ENCODE data around the gene ILF2.

The ILF2 gene

GRCh38 chr1:153659656-153660055 is 11.1 kb downstream of the ILF2 start:
- TF ChIP-seq, protein P1, sequence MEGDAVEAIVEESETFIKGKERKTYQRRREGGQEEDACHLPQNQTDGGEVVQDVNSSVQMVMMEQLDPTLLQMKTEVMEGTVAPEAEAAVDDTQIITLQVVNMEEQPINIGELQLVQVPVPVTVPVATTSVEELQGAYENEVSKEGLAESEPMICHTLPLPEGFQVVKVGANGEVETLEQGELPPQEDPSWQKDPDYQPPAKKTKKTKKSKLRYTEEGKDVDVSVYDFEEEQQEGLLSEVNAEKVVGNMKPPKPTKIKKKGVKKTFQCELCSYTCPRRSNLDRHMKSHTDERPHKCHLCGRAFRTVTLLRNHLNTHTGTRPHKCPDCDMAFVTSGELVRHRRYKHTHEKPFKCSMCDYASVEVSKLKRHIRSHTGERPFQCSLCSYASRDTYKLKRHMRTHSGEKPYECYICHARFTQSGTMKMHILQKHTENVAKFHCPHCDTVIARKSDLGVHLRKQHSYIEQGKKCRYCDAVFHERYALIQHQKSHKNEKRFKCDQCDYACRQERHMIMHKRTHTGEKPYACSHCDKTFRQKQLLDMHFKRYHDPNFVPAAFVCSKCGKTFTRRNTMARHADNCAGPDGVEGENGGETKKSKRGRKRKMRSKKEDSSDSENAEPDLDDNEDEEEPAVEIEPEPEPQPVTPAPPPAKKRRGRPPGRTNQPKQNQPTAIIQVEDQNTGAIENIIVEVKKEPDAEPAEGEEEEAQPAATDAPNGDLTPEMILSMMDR (IDR thresholded peaks at IDR 0.05; ENCODE audit: control insufficient read depth, insufficient read depth, low read depth, low read length, missing control alignments): no peak

DNA sequence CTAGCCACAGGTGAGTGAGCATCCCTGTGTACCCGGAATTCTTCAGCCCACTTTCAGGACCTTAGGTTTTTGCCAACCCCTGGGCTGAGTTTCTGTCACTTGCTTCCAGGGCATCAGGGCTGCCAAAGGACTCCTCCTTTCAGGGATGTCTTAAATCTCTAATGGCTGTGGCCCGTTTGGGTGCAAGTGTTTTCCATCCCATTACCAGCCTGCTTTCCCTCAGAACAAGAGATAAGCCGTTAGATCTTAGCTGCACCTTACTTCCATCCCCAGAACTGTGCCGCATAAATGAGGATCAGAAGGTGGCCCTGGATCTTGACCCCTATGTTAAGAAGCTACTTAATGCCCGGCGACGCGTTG is 11.6 kb downstream of the ILF2 start:
- H3K4me3 ChIP-seq (ENCODE audit: control insufficient read depth, low read depth, low read length): peak overlapping the region; percentile 96
- DNase-seq (ENCODE audit: low read depth): no peak
- TF ChIP-seq, protein P1 (IDR thresholded peaks at IDR 0.05; ENCODE audit: control insufficient read depth, insufficient read depth, low read depth, low read length, missing control alignments): no peak

More at GRCh38 chr1:153659656-153660055, 11.1 kb downstream of the ILF2 start:
- DNase-seq (ENCODE audit: low read depth): no peak
- peak overlapping the region; percentile 96 for H3K4me3 ChIP-seq (ENCODE audit: control insufficient read depth, low read depth, low read length)

DNA sequence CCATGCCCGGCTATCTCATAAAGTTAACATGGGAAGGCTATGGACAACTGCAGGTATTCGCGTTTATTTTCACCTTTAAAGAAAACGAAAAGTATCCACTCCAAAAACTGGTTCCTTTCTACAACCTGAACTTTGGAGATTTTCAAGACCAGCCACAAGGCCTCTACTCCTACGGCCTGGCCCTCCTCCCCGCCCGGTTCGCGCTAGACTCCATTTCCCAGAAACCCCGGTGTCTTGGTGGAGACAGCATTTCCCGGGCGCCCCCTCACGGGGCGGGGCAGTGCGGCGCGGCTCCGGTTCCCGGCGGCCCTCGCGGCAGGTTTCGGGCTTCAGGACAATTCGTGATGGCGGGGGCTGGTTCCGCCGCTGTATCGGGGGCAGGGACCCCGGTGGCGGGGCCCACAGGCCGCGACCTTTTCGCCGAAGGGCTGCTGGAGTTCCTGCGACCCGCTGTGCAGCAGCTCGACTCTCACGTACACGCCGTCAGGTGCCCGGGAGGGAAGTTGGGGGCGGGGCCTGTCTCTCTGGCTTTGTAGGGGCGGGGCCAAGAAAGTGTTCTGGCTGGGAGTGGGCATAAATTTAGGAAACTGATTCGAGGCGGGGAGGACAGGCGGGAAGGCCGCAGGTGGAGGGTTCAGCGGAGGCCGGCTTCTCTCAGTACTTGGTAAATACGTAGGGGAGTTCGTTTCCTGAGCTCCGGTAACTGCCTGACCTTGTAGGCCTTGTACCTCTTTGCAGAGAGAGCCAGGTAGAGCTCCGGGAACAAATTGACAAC is 12.2 kb downstream of the ILF2 start, which contains the start of gene SNAPIN:
TSS of gene SNAPIN (plus strand) at position 304 of the 775 bp plus-strand sequence. CDS start at position 345, 41 bp downstream.
- H3K4me3 ChIP-seq (ENCODE audit: control insufficient read depth, low read depth, low read length): peak within 1 kb of the TSS; percentile 96
- DNase-seq (ENCODE audit: low read depth): no peak
- TF ChIP-seq, protein P1 (IDR thresholded peaks at IDR 0.05; ENCODE audit: control insufficient read depth, insufficient read depth, low read depth, low read length, missing control alignments): peak; percentile 4

DNA sequence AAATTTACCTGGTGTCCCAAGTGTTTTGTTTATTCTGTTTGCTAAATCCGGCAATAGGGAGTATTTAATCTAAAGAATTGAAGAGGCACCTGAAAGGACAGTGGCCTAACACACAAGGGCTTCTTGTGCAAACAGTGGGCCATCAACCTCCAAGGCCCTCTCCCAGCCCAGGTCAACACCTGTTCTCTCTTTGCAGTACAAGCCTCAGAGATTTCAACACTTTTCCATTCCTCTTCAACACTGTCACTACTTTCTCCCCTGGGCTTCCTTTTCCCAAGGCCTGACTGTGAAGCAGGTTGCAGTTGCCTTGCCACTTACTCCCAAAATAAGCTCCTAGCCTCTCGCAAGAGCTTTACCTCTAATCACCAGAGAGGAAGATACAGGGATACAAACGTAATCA is 15.5 kb downstream of the ILF2 start:
- TF ChIP-seq, protein P1 (IDR thresholded peaks at IDR 0.05; ENCODE audit: control insufficient read depth, insufficient read depth, low read depth, low read length, missing control alignments): no peak
- DNase-seq (ENCODE audit: low read depth): no peak

DNA sequence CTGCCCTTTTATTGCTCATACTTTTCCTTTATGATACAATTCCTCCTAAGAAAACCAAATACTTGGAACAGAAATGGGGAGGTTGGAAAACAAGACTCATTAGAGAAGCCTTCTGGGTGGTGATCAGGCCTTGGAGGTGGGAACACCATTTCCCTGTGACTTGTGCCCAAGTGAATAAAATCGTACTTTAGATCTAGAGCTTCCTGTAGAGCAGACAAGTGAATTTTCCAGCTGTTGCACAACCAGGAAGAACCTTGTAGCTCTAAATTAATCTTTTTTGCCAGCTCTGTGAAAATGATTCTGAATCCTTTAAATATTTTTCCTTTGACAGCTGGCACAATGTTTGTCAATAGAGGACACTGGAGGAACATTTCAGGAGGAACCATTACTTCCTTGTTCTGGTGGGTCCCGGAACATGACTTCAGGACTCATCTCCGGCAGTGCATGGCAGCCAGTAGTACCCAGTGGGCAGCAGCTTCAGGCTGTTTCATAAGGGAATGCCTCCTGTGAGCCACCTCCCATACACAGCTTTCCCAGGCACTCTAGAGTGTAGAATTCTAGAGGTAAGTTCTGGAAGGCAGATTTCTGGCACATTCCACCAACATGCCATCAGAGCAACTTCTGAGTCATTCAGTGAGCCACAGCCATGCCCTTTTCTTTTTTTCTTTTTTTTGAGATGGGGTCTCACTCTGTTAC is 17.8 kb downstream of the ILF2 start:
- H3K4me3 ChIP-seq (ENCODE audit: control insufficient read depth, low read depth, low read length): no peak overlapping the region
- DNase-seq (ENCODE audit: low read depth): no peak
- TF ChIP-seq, protein P1 (IDR thresholded peaks at IDR 0.05; ENCODE audit: control insufficient read depth, insufficient read depth, low read depth, low read length, missing control alignments): no peak

More for the DNA sequence above, 15.5 kb downstream of the ILF2 start:
- H3K4me3 ChIP-seq (ENCODE audit: control insufficient read depth, low read depth, low read length): no peak overlapping the region

GRCh38 chr1:153651771-153652170 is 19.0 kb downstream of the ILF2 start:
- TF ChIP-seq, protein P1 (IDR thresholded peaks at IDR 0.05; ENCODE audit: control insufficient read depth, insufficient read depth, low read depth, low read length, missing control alignments): no peak
- DNase-seq (ENCODE audit: low read depth): no peak
- no peak overlapping the region for H3K4me3 ChIP-seq (ENCODE audit: control insufficient read depth, low read depth, low read length)
